SH-SY5Y (cell line): ENCODE data around the gene ARID5A.

ENCODE experiments used
- GATA2 ChIP-seq: IDR thresholded peaks from 2 replicates; pipeline ENCODE4 v1.6.1; 2011; ENCODE audit warnings: mild to moderate bottlenecking, low read depth, low read length
- GATA3 ChIP-seq: IDR thresholded peaks from 2 replicates; pipeline ENCODE4 v1.6.1; 2011; ENCODE audit warnings: low read depth, mild to moderate bottlenecking, low read length, moderate library complexity

The ARID5A gene

GRCh38 chr2:96536445-96537065 is at the start of gene ARID5A:
ARID5A (plus strand) TSS chr2:96536752; CDS start chr2:96536827, 75 bp downstream.
- TF ChIP-seq GATA3 (no peak), GATA2 (no peak)

GRCh38 chr2:96489261-96489660 is 47.3 kb upstream of the ARID5A start:
- TF ChIP-seq GATA2 = no peak
- TF ChIP-seq GATA3 = no peak

GRCh38 chr2:96489663-96490062 is 46.9 kb upstream of the ARID5A start:
- TF ChIP-seq GATA3 (no peak), GATA2 (no peak)

- TF ChIP-seq GATA2 = no peak
- no peak for TF ChIP-seq GATA3
Observed at GRCh38 chr2:96491860-96492497, 44.6 kb upstream of the ARID5A start.

GRCh38 chr2:96493072-96493471 is 43.5 kb upstream of the ARID5A start:
- TF ChIP-seq GATA2 = no peak

- no peak for TF ChIP-seq GATA2
- TF ChIP-seq GATA3 = no peak
Observed at GRCh38 chr2:96494188-96494587, 42.4 kb upstream of the ARID5A start.

- TF ChIP-seq GATA3 (no peak), GATA2 (no peak)
Observed at GRCh38 chr2:96495982-96496629, 40.4 kb upstream of the ARID5A start.

GRCh38 chr2:96498021-96498431 is 38.5 kb upstream of the ARID5A start:
- TF ChIP-seq GATA3 (no peak), GATA2 (no peak)

- TF ChIP-seq GATA2 = no peak
- TF ChIP-seq GATA3 = no peak
Observed at GRCh38 chr2:96499061-96499960, 37.2 kb upstream of the ARID5A start.

- TF ChIP-seq GATA3 (no peak), GATA2 (no peak)
Observed at GRCh38 chr2:96500385-96501066, 36.0 kb upstream of the ARID5A start.

GRCh38 chr2:96501471-96501874 is 35.1 kb upstream of the ARID5A start:
- TF ChIP-seq GATA3 (no peak), GATA2 (no peak)

GRCh38 chr2:96501886-96502810 is 34.4 kb upstream of the ARID5A start:
- no peak for TF ChIP-seq GATA2

- no peak for TF ChIP-seq GATA2
- TF ChIP-seq GATA3 = no peak
Observed at GRCh38 chr2:96502891-96503636, 33.5 kb upstream of the ARID5A start.

- no peak for TF ChIP-seq GATA3
- TF ChIP-seq GATA2 = no peak
Observed at GRCh38 chr2:96503637-96504243, 32.8 kb upstream of the ARID5A start.
